Nephron (organoid): Measurements from ENCODE around the gene FAM135A.
"Not testable (repeated sequence)": the region's sequence is repeated elsewhere in the genome, so short reads cannot be mapped to it uniquely, and the experiment has no call there.

Source experiments
- H3K27ac Mint-ChIP-seq, 3 experiments: 2 replicates each; pipeline ENCODE4 v1.8.0; 2020; ENCODE audit warnings: mixed read lengths in 3 of 3, mild to moderate bottlenecking in 2 of 3, moderate library complexity in 1 of 3
- H3K27me3 Mint-ChIP-seq: 2 replicates; pipeline ENCODE4 v1.8.0; 2021; ENCODE audit warnings: low read depth, mild to moderate bottlenecking, moderate library complexity, mixed read lengths
- H3K36me3 Mint-ChIP-seq: 2 replicates; pipeline ENCODE4 v1.8.0; 2020; ENCODE audit warnings: low read depth, mixed read lengths
- H3K4me1 Mint-ChIP-seq: 2 replicates; pipeline ENCODE4 v1.8.0; 2020; ENCODE audit warnings: mixed read lengths
- H3K4me3 Mint-ChIP-seq, 3 experiments: 2 replicates each; pipeline ENCODE4 v1.8.0; 2020; ENCODE audit warnings: mild to moderate bottlenecking in 3 of 3, mixed read lengths in 3 of 3, moderate library complexity in 2 of 3
- H3K9me3 Mint-ChIP-seq: 2 replicates; pipeline ENCODE4 v1.8.0; 2020; ENCODE audit warnings: mixed read lengths
- CTCF ChIP-seq, 3 experiments: fragments of 200-600 bp; sonication (generic); IDR thresholded peaks; one replicate each; pipeline ENCODE4 v1.5.0; 2021; ENCODE audit warnings: antibody characterized with exemption in 3 of 3; ENCODE audit not compliant: unreplicated experiment in 3 of 3

Gene FAM135A

GRCh38 chr6:70590400-70590799, 177.1 kb downstream of the FAM135A start:
- no peaks in the 10 kb centered on the region for H3K9me3 Mint-ChIP-seq
- H3K27ac Mint-ChIP-seq, result no peak overlapping the region
- peaks cover 44% of the 10 kb centered on the region for H3K36me3 Mint-ChIP-seq
- TF ChIP-seq CTCF (IDR thresholded peaks at IDR 0.05; ENCODE audit: unreplicated experiment in 3 of 3), result no peak
- no peaks in the 10 kb centered on the region for H3K27me3 Mint-ChIP-seq
- no peak overlapping the region for H3K4me3 Mint-ChIP-seq
- no peaks in the 10 kb centered on the region for H3K4me1 Mint-ChIP-seq

- Mint-ChIP-seq H3K4me3 (no peak overlapping the region), H3K27ac (no peak overlapping the region), H3K9me3 (no peaks in the 10 kb centered on the region), H3K4me1 (no peaks in the 10 kb centered on the region), H3K27me3 (no peaks in the 10 kb centered on the region), H3K36me3 (peaks cover 36% of the 10 kb centered on the region)
- TF ChIP-seq CTCF (IDR thresholded peaks at IDR 0.05; ENCODE audit: unreplicated experiment in 3 of 3), result no peak
Measured at GRCh38 chr6:70592391-70593117, 179.2 kb downstream of the FAM135A start.

DNA sequence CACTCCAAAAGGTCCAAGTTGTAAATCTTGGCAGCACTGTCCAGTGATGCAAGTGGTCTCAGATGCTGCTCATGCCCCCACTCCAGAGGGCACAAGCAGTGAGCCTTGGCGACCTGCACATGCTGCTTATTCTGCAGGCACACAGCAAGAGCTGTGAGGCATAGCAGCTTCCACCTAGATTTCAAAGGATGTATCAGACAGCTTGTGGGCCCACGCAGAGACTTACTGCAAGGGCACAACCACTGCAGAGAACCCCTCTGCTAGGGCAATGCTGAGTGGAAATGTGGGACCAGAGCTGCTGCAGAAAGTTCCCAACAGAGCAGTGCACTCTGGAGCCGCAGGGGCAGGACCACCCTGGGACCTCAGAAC, 179.8 kb downstream of the FAM135A start:
- H3K9me3 Mint-ChIP-seq, result no peaks in the 10 kb centered on the region
- H3K36me3 Mint-ChIP-seq, result peaks cover 31% of the 10 kb centered on the region

GRCh38 chr6:70599187-70599586, 185.9 kb downstream of the FAM135A start:
- Mint-ChIP-seq H3K36me3 (peaks cover 10% of the 10 kb centered on the region), H3K9me3 (peaks cover 9% of the 10 kb centered on the region), H3K27me3 (peaks cover 4% of the 10 kb centered on the region), H3K27ac (no peak overlapping the region), H3K4me1 (no peaks in the 10 kb centered on the region), H3K4me3 (no peak overlapping the region)
- TF ChIP-seq CTCF (IDR thresholded peaks at IDR 0.05; ENCODE audit: unreplicated experiment in 3 of 3), result no peak

More for the DNA sequence above, 179.8 kb downstream of the FAM135A start:
- TF ChIP-seq CTCF (IDR thresholded peaks at IDR 0.05; ENCODE audit: unreplicated experiment in 3 of 3), result no peak
- H3K27ac Mint-ChIP-seq, result no peak overlapping the region
- H3K4me1 Mint-ChIP-seq, result no peaks in the 10 kb centered on the region
- no peaks in the 10 kb centered on the region for H3K27me3 Mint-ChIP-seq
- no peak overlapping the region for H3K4me3 Mint-ChIP-seq

DNA sequence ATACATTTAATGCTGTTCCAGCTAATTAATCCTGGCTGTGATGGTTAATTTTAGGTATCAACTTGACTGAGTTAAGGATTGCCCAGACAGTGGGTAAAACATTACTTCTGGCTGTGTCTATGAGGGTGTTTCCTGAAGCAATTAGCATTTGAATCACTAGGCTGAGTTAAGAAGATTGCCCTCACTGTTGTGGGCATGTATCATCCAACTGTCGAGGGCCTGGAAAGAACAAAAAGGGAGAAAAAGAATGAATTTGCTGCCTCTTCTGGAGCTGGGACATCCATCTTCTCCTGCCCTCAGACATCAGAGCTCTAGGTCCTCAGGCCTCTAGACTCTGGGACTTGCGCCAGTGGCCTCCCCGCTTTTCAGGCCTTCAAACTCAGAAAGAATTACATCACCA, 187.7 kb downstream of the FAM135A start:
- no peak for TF ChIP-seq CTCF (IDR thresholded peaks at IDR 0.05; ENCODE audit: unreplicated experiment in 3 of 3)
- Mint-ChIP-seq H3K9me3 (peaks cover 12% of the 10 kb centered on the region), H3K27ac (no peak overlapping the region), H3K4me3 (no peak overlapping the region), H3K4me1 (no peaks in the 10 kb centered on the region), H3K27me3 (peaks cover 4% of the 10 kb centered on the region), H3K36me3 (peaks cover 5% of the 10 kb centered on the region)

GRCh38 chr6:70604254-70604653, 190.9 kb downstream of the FAM135A start:
- Mint-ChIP-seq H3K27ac (no peak overlapping the region), H3K27me3 (peaks cover 4% of the 10 kb centered on the region), H3K36me3 (no peaks in the 10 kb centered on the region), H3K4me3 (no peak overlapping the region), H3K9me3 (peaks cover 18% of the 10 kb centered on the region), H3K4me1 (no peaks in the 10 kb centered on the region)
- no peak for TF ChIP-seq CTCF (IDR thresholded peaks at IDR 0.05; ENCODE audit: unreplicated experiment in 3 of 3)

- not testable (repeated sequence) for H3K27ac Mint-ChIP-seq, H3K4me1 Mint-ChIP-seq
Measured at GRCh38 chr6:70607371-70607770, 194.1 kb downstream of the FAM135A start.

GRCh38 chr6:70609181-70609580, 195.9 kb downstream of the FAM135A start:
- H3K27me3 Mint-ChIP-seq, H3K27ac Mint-ChIP-seq, H3K36me3 Mint-ChIP-seq, H3K4me1 Mint-ChIP-seq, H3K4me3 Mint-ChIP-seq: not testable (repeated sequence)
- peaks cover 14% of the 10 kb centered on the region for H3K9me3 Mint-ChIP-seq

More at GRCh38 chr6:70607371-70607770, 194.1 kb downstream of the FAM135A start:
- peaks cover 23% of the 10 kb centered on the region for H3K9me3 Mint-ChIP-seq
- not testable (repeated sequence) for H3K36me3 Mint-ChIP-seq, H3K27me3 Mint-ChIP-seq, H3K4me3 Mint-ChIP-seq
